ENCODE data around the gene LRP10.

The LRP10 gene

DNA sequence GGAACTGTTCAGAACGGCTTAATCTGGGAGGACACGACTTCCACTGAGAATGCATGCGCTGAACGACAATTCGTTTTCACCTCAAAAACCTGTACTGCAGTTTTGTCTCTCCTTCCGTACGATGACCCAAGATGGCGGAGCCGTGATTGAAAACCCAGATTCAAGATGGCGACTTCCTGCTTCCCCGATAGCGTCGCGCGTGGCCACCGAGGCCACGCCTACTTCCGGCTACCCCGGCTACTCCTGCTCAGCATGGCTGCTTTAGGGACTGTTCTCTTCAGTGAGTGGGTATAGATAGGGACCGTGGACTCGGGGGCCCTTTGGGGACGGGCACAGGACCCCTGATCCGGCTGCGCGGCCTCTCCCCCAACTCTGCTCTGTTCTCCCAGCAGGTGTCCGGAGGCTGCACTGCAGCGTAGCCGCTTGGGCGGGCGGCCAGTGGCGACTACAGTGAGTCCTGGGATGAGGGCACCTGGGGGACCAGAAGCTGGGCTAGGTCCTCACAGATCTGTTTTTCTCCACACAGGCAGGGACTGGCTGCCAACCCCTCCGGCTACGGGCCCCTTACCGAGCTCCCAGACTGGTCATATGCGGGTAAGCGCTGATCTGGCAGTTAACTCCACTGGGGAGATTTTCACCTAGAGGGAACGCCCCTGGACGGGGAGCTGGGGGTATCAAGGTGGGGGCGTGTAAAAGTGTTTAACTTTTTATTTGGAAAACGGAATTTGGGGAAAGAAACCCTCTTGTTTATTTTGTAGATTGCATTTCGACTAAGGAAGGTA, 41.7 kb upstream of the LRP10 start, which contains the start of gene MRPL52:
Gene MRPL52, plus strand, starts transcription at position 227 of the 782 bp plus-strand sequence. Its CDS starts 26 bp downstream, at position 253.
- TF ChIP-seq REST (IDR thresholded peaks at IDR 0.05; ENCODE audit: low read depth) (no peak), CEBPB (IDR thresholded peaks at IDR 0.05) (0 out of 2 replicates have a peak, but pooled peaks have one; percentile 16), TCF12 (IDR thresholded peaks at IDR 0.05; ENCODE audit: low read depth) (peak; percentile 15; the same call in 1 of the 2 replicates), EP300 (IDR thresholded peaks at IDR 0.05; ENCODE audit: borderline replicate concordance) (no peak), RAD21 (IDR thresholded peaks at IDR 0.05; ENCODE audit: low read depth) (no peak), TEAD4 (IDR thresholded peaks at IDR 0.05) (peak; percentile 28; the same call in 1 of the 2 replicates), USF1 (IDR thresholded peaks at IDR 0.05) (peak; percentile 42; the same call in 1 of the 2 replicates), ZBTB7A (IDR thresholded peaks at IDR 0.05; ENCODE audit: low read depth) (no peak), EGR1 (IDR thresholded peaks at IDR 0.05) (peak; percentile 87), TAF1 (IDR thresholded peaks at IDR 0.05; ENCODE audit: low read depth) (peak; percentile 86), YY1 (IDR thresholded peaks at IDR 0.05; ENCODE audit: low read depth) (peak; percentile 99), FOXM1 (IDR thresholded peaks at IDR 0.05; ENCODE audit: borderline replicate concordance, low read depth) (no peak), CREB1 (IDR thresholded peaks at IDR 0.05; ENCODE audit: low read depth) (peak; percentile 31; the same call in 1 of the 2 replicates), NFIC (IDR thresholded peaks at IDR 0.05) (no peak)
- TF ChIP-seq, protein P1, sequence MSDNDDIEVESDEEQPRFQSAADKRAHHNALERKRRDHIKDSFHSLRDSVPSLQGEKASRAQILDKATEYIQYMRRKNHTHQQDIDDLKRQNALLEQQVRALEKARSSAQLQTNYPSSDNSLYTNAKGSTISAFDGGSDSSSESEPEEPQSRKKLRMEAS (IDR thresholded peaks at IDR 0.05): no peak

- no peak for TF ChIP-seq ZBTB7A (IDR thresholded peaks at IDR 0.05; ENCODE audit: low read depth)
- no peak for TF ChIP-seq CREB1 (IDR thresholded peaks at IDR 0.05; ENCODE audit: low read depth)
- no peak for TF ChIP-seq EGR1 (IDR thresholded peaks at IDR 0.05)
- TF ChIP-seq RAD21 (IDR thresholded peaks at IDR 0.05; ENCODE audit: low read depth): no peak
- TF ChIP-seq EP300 (IDR thresholded peaks at IDR 0.05; ENCODE audit: borderline replicate concordance): no peak
- TF ChIP-seq NFIC (IDR thresholded peaks at IDR 0.05): no peak
Measured at GRCh38 chr14:22830443-22831010, 41.0 kb upstream of the LRP10 start.

GRCh38 chr14:22835505-22835904, 36.0 kb upstream of the LRP10 start:
- TF ChIP-seq TCF12 (IDR thresholded peaks at IDR 0.05; ENCODE audit: low read depth) (no peak), RAD21 (IDR thresholded peaks at IDR 0.05; ENCODE audit: low read depth) (no peak), NFIC (IDR thresholded peaks at IDR 0.05) (no peak), CEBPB (IDR thresholded peaks at IDR 0.05) (no peak), FOXM1 (IDR thresholded peaks at IDR 0.05; ENCODE audit: borderline replicate concordance, low read depth) (no peak), YY1 (IDR thresholded peaks at IDR 0.05; ENCODE audit: low read depth) (no peak), REST (IDR thresholded peaks at IDR 0.05; ENCODE audit: low read depth) (no peak), CREB1 (IDR thresholded peaks at IDR 0.05; ENCODE audit: low read depth) (no peak), EP300 (IDR thresholded peaks at IDR 0.05; ENCODE audit: borderline replicate concordance) (no peak)
- TF ChIP-seq, protein P1 (IDR thresholded peaks at IDR 0.05): no peak

DNA sequence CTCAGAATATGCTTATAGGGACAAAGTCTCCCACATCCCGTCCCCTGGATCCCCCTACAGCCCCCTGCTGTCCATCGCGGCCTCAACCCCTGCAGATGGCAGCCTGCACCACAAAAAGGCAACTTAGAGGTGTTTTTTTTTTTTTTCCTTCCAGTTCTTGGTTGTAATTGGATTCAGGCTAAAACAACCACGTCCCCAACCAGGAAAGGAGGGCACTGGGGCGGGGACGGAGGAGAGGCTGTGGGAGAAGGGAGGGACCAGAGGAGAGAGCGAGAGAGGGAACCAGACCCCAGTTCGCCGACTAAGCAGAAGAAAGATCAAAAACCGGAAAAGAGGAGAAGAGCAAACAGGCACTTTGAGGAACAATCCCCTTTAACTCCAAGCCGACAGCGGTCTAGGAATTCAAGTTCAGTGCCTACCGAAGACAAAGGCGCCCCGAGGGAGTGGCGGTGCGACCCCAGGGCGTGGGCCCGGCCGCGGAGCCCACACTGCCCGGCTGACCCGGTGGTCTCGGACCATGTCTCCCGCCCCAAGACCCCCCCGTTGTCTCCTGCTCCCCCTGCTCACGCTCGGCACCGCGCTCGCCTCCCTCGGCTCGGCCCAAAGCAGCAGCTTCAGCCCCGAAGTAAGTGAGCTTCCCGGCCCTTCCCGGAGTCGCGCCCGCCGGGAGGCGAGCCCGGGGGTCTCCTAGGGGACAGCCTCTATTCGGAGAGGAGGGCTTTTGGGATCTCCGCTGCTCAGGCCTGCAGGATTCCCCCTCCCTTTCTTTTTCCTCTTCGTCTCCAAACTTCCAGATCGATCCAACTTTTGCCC, 35.0 kb upstream of the LRP10 start, which contains the start of gene MMP14:
Gene MMP14, plus strand, starts transcription at position 285 of the 813 bp plus-strand sequence. Its CDS starts 233 bp downstream, at position 518.
- no peak for TF ChIP-seq FOXM1 (IDR thresholded peaks at IDR 0.05; ENCODE audit: borderline replicate concordance, low read depth)
- 0 out of 2 replicates have a peak, but pooled peaks have one; percentile 5 for TF ChIP-seq TAF1 (IDR thresholded peaks at IDR 0.05; ENCODE audit: low read depth)
- no peak for TF ChIP-seq YY1 (IDR thresholded peaks at IDR 0.05; ENCODE audit: low read depth)
- peak; percentile 79 for TF ChIP-seq ZBTB7A (IDR thresholded peaks at IDR 0.05; ENCODE audit: low read depth)
- TF ChIP-seq EGR1 (IDR thresholded peaks at IDR 0.05): no peak
- no peak for TF ChIP-seq RAD21 (IDR thresholded peaks at IDR 0.05; ENCODE audit: low read depth)

DNA sequence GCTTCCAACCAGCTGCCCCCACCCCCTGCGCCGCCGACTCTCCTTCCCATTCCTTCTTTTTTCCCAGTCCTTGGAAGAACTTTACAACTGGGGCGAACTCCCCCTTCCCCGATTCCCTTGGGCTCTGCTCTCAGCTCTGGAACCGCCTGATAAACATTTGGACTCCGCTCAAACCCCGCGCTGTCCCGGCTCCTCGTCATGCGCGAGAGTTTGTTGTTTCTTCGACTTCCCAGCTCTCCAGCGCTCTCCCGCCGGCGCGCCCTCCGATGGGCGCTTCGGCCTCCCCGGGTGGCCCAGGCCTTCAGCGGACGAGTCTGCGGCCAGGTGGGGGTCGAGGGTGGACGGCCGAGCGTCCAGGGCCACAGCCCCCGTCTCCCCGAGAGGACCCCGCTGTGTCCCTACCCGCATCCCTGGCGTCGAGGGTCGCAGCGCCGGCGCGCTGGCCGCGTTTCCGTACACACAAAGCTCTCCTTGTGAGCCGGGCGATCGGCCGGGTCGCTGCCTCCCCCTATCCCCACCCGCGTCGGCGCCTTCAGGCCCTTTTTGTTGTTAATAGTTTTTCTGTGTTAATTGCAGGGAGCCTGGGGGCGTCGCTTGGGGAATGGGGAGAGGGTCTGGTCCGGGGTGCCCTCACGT, 34.3 kb upstream of the LRP10 start:
- TF ChIP-seq NFIC (IDR thresholded peaks at IDR 0.05) (no peak), USF1 (IDR thresholded peaks at IDR 0.05) (no peak), TCF12 (IDR thresholded peaks at IDR 0.05; ENCODE audit: low read depth) (0 out of 2 replicates have a peak, but pooled peaks have one; percentile 29), EP300 (IDR thresholded peaks at IDR 0.05; ENCODE audit: borderline replicate concordance) (no peak), CREB1 (IDR thresholded peaks at IDR 0.05; ENCODE audit: low read depth) (no peak), TAF1 (IDR thresholded peaks at IDR 0.05; ENCODE audit: low read depth) (peak; percentile 24; the same call in 1 of the 2 replicates), YY1 (IDR thresholded peaks at IDR 0.05; ENCODE audit: low read depth) (no peak), TEAD4 (IDR thresholded peaks at IDR 0.05) (no peak), RAD21 (IDR thresholded peaks at IDR 0.05; ENCODE audit: low read depth) (no peak), CEBPB (IDR thresholded peaks at IDR 0.05) (no peak), ZBTB7A (IDR thresholded peaks at IDR 0.05; ENCODE audit: low read depth) (peak; percentile 63), REST (IDR thresholded peaks at IDR 0.05; ENCODE audit: low read depth) (no peak), FOXM1 (IDR thresholded peaks at IDR 0.05; ENCODE audit: borderline replicate concordance, low read depth) (no peak), EGR1 (IDR thresholded peaks at IDR 0.05) (no peak)
- TF ChIP-seq, protein P1 (IDR thresholded peaks at IDR 0.05): 0 out of 2 replicates have a peak, but pooled peaks have one; percentile 23
